ENCODE results near the gene IL4R. TPM values are rescaled to one million over a fixed set of nuclear protein-coding genes. Genes with fewer than 3 reads are reported as not detected.

Gene IL4R
- total RNA-seq, 1 experiment from 2014 or later, result 29.6 TPM

DNA sequence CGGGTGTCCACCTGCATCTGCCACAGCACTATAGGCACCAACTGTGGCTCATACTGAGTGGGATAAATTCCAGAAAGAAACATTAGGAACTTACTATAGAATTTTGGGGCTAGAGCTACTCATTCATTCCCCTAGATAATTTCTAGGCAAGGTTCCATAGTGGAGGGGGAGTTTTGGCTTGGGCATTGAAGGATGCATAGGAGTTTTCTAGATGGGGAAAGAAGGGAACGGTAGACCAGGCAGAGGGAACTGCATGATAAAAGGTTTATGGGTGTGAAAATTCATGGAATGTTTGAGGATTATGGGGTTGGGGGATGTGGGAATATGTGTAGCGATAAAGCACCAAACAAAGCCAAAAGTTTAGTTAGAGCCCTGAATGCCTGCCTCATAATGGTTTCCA lies 35.5 kb downstream of the IL4R start:
- no peak for ATAC-seq
- ChIA-PET POLR2A (no interaction called here), RAD21 (ENCODE audit: low non-redundant PET in 1 of 2, low total read pairs in 2 of 2, uncharacterized antibody in 2 of 2, unreplicated experiment in 2 of 2) (no interaction called here), CTCF (no interaction called here)
- no peaks in the 10 kb centered on the region for H3K27me3 ChIP-seq (ENCODE audit: insufficient read depth, low read length)
- no peak overlapping the region for H2AFZ ChIP-seq (ENCODE audit: low read depth, low read length, poor library complexity, severe bottlenecking)
- TF ChIP-seq SP1 (IDR thresholded peaks at IDR 0.05; ENCODE audit: low read depth), result no peak
- no peak for TF ChIP-seq JUND (IDR thresholded peaks at IDR 0.05)
- no peak for TF ChIP-seq CBX3 (IDR thresholded peaks at IDR 0.05; ENCODE audit: low read depth)
- TF ChIP-seq, protein P1, sequence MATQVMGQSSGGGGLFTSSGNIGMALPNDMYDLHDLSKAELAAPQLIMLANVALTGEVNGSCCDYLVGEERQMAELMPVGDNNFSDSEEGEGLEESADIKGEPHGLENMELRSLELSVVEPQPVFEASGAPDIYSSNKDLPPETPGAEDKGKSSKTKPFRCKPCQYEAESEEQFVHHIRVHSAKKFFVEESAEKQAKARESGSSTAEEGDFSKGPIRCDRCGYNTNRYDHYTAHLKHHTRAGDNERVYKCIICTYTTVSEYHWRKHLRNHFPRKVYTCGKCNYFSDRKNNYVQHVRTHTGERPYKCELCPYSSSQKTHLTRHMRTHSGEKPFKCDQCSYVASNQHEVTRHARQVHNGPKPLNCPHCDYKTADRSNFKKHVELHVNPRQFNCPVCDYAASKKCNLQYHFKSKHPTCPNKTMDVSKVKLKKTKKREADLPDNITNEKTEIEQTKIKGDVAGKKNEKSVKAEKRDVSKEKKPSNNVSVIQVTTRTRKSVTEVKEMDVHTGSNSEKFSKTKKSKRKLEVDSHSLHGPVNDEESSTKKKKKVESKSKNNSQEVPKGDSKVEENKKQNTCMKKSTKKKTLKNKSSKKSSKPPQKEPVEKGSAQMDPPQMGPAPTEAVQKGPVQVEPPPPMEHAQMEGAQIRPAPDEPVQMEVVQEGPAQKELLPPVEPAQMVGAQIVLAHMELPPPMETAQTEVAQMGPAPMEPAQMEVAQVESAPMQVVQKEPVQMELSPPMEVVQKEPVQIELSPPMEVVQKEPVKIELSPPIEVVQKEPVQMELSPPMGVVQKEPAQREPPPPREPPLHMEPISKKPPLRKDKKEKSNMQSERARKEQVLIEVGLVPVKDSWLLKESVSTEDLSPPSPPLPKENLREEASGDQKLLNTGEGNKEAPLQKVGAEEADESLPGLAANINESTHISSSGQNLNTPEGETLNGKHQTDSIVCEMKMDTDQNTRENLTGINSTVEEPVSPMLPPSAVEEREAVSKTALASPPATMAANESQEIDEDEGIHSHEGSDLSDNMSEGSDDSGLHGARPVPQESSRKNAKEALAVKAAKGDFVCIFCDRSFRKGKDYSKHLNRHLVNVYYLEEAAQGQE (IDR thresholded peaks at IDR 0.05; ENCODE audit: low read depth), result no peak
- TF ChIP-seq ZNF274 (IDR thresholded peaks at IDR 0.05; ENCODE audit: low read depth, low read length), result no peak
- no peak for TF ChIP-seq SIN3A (IDR thresholded peaks at IDR 0.05; ENCODE audit: low read depth)
- TF ChIP-seq, protein P2, sequence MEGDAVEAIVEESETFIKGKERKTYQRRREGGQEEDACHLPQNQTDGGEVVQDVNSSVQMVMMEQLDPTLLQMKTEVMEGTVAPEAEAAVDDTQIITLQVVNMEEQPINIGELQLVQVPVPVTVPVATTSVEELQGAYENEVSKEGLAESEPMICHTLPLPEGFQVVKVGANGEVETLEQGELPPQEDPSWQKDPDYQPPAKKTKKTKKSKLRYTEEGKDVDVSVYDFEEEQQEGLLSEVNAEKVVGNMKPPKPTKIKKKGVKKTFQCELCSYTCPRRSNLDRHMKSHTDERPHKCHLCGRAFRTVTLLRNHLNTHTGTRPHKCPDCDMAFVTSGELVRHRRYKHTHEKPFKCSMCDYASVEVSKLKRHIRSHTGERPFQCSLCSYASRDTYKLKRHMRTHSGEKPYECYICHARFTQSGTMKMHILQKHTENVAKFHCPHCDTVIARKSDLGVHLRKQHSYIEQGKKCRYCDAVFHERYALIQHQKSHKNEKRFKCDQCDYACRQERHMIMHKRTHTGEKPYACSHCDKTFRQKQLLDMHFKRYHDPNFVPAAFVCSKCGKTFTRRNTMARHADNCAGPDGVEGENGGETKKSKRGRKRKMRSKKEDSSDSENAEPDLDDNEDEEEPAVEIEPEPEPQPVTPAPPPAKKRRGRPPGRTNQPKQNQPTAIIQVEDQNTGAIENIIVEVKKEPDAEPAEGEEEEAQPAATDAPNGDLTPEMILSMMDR (IDR thresholded peaks at IDR 0.05 in 2 of 3, conservative IDR thresholded peaks at IDR 0.05 in 1 of 3; ENCODE audit: borderline replicate concordance in 1 of 3, insufficient read depth in 1 of 3, low read depth in 2 of 3, low read length in 2 of 3), result no peak
- TF ChIP-seq CEBPB (IDR thresholded peaks at IDR 0.05; ENCODE audit: low read depth), result no peak
- TF ChIP-seq EGR1 (IDR thresholded peaks at IDR 0.05; ENCODE audit: low read depth), result no peak
- TF ChIP-seq POLR2A (IDR thresholded peaks at IDR 0.05; ENCODE audit: borderline replicate concordance, extremely low read depth, insufficient read depth, insufficient read length), result no peak
- TF ChIP-seq YY1 (IDR thresholded peaks at IDR 0.05; ENCODE audit: extremely low read depth, insufficient replicate concordance, low read depth, low read length), result no peak
- no peak for TF ChIP-seq TCF7L2 (IDR thresholded peaks at IDR 0.05; ENCODE audit: borderline replicate concordance, extremely low read depth, insufficient read depth, insufficient read length)
- TF ChIP-seq, protein P3, sequence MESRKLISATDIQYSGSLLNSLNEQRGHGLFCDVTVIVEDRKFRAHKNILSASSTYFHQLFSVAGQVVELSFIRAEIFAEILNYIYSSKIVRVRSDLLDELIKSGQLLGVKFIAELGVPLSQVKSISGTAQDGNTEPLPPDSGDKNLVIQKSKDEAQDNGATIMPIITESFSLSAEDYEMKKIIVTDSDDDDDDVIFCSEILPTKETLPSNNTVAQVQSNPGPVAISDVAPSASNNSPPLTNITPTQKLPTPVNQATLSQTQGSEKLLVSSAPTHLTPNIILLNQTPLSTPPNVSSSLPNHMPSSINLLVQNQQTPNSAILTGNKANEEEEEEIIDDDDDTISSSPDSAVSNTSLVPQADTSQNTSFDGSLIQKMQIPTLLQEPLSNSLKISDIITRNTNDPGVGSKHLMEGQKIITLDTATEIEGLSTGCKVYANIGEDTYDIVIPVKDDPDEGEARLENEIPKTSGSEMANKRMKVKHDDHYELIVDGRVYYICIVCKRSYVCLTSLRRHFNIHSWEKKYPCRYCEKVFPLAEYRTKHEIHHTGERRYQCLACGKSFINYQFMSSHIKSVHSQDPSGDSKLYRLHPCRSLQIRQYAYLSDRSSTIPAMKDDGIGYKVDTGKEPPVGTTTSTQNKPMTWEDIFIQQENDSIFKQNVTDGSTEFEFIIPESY (IDR thresholded peaks at IDR 0.05; ENCODE audit: extremely low read depth, insufficient replicate concordance, low read length), result no peak
- H4K20me1 ChIP-seq (ENCODE audit: insufficient read depth), result no peaks in the 10 kb centered on the region
- H3K4me3 ChIP-seq (replicated peaks in 1 of 2; ENCODE audit: low read depth in 1 of 2, low read length in 2 of 2), result no peak overlapping the region
- no peaks in the 10 kb centered on the region for H3K9me2 ChIP-seq (ENCODE audit: insufficient read depth)
- no peak overlapping the region for H3K4me2 ChIP-seq (ENCODE audit: low read length)
- no peaks in the 10 kb centered on the region for H3K79me2 ChIP-seq (ENCODE audit: insufficient read depth, low read length)
- no peak overlapping the region for H3K27ac ChIP-seq (ENCODE audit: low read depth, low read length)
- no peaks in the 10 kb centered on the region for H3K4me1 ChIP-seq (ENCODE audit: control insufficient read depth in 1 of 2, insufficient read depth in 2 of 2, low read length in 2 of 2)
- H3K36me3 ChIP-seq (ENCODE audit: control insufficient read depth in 1 of 2, insufficient read depth in 2 of 2, low read length in 2 of 2), result peaks cover 9 to 35% of the 10 kb centered on the region in 2 experiments; a peak in 3 of 4 replicates
- H3K9me3 ChIP-seq (ENCODE audit: control insufficient read depth in 1 of 2, insufficient read depth in 1 of 2, low read depth in 1 of 2, low read length in 2 of 2), result peaks cover 0 to 3% of the 10 kb centered on the region in 2 experiments; a peak in 1 of 4 replicates
- DNase-seq (ENCODE audit: low read depth, low spot score), result no peak
- no peak overlapping the region for H3K9ac ChIP-seq (ENCODE audit: low read length)
- no TSS peak for BruUV-seq (replicated peaks)
- intact Hi-C loops (cut with micrococcal nuclease), result no loop called here
